ENCODE data around the gene MMP10.
"Not testable (repeated sequence)": the region's sequence is repeated elsewhere in the genome, so short reads cannot be mapped to it uniquely, and the experiment has no call there.

The MMP10 gene

DNA sequence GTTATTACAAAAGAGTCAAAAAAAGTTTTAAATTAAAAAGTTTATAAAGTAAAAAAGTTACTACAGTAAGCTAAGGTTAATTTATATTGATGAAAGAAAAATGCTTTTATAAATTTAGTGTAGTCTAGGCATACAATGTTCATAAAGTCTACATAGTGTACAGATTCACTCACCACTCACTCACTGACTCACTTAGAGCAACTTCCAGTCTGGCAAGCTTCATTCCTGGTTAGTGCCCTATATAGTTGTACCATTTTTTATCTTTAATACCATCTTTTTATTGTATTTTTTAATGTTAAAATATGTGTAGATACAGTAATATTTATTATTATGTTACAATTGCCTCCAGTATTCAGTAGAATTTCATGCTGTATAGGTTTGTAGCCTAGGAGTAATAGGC, 2.6 kb upstream of the MMP10 start:
- no peak for DNase-seq

GRCh38 chr11:102781676-102782075, 1.2 kb upstream of the MMP10 start:
- DNase-seq = no peak

- DNase-seq = no peak
These were observed 4.0 kb downstream of the MMP10 start for GRCh38 chr11:102776454-102776853.

DNA sequence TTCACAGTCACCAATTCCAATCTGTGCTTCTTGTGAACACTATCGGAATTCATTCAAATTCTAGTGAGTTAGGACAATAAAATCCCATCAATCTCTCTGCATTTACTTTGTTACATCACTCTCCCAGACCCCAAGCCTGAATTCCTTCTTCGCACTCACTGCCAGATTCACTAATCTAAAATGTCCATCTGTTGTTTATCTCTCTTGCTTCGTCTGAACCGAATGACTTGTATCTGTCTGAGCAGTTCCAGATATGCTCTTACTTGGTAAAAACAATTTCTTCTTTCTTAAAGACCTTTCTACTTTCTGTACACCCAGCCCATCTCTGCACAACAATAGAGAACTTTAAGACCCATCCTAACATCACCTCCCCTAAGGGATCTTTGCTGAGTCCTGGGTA, 7.0 kb downstream of the MMP10 start:
- no peak for DNase-seq

DNA sequence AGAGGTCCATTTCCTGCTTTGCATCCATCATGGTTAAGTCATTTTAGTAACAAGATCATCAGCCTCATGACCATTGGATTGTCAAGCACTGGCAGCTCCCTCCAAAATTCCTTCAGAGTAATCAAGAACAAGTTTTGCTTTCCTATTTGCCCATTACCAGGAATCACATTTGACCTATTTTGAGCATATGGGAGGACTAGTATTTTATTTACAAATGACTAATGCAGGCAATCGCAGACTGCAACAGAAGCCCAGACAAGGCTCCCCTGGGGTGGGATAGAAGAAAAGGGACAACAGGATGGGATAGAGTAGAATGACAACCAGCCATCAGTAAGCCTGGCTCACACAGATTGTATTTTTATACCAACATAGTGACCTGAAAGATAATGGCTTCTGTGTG, 9.1 kb downstream of the MMP10 start:
- DNase-seq = no peak

- no peak for DNase-seq
These were observed 10.2 kb downstream of the MMP10 start for GRCh38 chr11:102770191-102770590.

DNA sequence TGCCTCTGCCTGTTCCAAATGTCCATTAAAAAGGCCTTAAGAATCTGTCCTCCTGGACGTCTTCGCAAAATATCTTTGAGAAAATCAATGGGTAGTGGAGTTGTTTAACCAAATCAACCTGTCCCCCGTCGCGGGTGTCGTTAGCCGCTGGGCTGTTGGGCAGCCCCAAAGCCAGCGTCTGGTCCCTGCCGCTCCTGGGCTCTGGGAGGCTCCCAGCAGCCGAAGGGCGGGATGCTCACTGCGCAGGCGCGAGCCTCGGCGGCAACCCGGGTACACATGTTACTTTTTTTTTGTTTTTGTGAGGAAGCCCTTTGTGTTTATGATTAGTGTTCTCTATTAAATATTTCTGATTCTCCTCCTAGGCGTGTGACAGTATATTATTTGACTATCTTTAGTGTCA, 12.6 kb downstream of the MMP10 start:
- DNase-seq = no peak

DNA sequence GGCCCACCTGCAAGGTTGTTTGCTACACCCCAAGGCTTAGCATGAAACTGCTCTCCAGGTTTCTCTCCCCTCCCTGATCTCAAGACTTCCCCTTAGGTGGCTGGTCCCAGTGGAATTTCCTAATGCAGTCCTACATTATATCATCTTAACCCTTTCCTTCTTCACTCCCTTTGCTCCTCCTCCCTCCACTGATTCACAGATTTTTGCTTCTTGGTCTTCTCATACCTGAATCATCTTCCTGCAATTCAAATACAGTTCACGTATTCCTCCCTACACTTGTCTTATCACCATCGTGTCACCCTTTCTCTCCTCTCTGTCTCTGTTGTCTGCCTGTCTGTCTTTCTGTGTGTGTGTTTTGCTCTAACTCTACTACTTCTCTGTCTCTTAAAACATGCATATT, 17.0 kb downstream of the MMP10 start:
- DNase-seq = peak; percentile 62

- DNase-seq = peak; percentile 83
These were observed 18.1 kb downstream of the MMP10 start for GRCh38 chr11:102762361-102762767.

GRCh38 chr11:102761646-102762238, 18.7 kb downstream of the MMP10 start:
- DNase-seq = peak; percentile 92

DNA sequence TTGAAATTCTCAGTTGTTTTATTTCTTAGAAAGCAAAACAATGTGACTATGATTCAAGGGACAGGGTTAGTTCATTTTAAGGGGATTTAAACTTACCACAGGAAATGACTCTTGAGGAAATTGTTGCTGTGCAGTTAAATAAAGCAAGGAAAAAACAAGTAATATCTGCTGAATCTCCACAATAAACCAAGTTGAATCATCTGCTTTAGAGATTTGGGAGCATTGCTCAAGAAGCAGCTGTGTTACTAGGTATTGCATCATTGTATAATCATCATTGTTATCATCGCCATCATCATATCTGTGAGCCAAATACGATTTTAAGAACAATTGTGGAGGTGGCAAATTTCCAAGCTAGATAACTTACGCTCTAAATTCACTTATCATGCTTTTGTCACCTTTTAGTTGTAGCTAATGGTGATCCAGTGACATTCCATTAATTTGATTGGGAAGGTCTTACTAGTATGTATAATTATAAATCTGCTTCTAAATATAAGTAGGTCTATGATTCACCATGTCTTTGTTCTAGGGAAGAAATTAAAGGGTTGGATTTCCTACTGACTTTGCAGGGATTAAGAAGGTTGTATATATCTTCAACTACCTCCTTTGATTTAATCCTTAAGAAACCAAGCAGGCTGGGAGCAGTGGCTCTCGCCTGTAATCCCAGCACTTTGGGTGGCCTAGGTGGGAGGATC, 19.9 kb downstream of the MMP10 start:
- peak; percentile 97 for DNase-seq

GRCh38 chr11:102757823-102758549, 22.4 kb downstream of the MMP10 start:
- peak; percentile 63 for DNase-seq

DNA sequence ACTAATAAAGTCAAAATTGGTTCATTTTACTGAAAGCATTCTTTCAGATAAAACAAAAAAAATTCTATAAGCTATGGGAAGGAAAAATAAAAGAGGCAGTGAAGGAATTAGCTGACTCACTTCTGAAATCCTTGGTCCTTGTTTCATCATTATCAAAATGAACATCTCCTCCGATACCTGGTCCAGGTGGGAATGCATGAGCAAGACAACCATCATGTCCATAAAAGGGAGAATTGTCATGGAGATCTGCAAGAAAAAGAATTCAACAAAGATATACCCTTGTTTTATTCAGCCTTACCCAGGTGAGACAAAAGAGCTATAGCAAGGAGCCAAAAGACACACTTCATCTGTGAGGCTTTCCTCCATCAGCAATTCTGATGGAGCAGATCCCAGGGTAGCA, 27.2 kb downstream of the MMP10 start:
- DNase-seq = no peak

DNA sequence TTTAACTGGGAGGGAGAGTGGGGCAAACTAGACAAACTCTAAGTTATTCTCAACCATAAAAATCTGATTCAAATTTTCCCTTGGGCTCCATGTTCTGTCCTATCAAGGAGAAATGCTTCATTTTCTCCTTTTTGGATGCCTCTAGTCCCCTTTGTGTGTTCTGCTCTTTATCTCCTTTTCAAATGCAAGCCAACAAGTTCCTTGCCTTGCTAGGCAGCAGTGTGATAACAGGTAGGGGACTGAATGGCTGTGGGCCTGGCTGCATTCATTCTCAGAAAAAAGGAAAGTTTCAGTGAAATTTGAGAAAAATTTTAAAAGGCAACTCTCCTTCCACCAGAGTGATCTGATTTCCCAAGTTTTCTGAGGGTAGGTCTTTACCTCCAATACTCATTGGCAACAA, 28.8 kb downstream of the MMP10 start:
- DNase-seq = no peak

- DNase-seq = no peak
These were observed 31.2 kb downstream of the MMP10 start for GRCh38 chr11:102749101-102749722.

GRCh38 chr11:102746746-102747578, 33.5 kb downstream of the MMP10 start:
- DNase-seq = not testable (repeated sequence)

DNA sequence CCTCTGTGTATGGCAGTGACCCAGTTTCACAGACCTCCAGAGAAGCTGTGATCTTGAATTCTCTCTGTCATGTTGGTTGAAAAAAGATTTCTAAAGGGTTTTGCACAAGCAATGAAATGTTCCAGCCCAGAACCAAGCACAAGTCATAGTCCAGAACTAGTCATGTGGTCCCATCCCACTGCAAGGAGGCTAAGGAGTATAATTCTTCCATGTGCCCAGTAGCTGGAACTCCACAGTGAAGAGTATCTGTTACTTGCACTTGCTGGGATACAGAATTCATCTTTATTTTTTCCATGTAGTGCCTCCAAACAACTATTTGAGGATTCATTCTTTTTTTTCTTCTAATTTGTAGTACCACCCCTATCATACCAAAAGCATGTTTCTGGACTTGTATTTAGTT, 45.8 kb downstream of the MMP10 start:
- DNase-seq = no peak

GRCh38 chr11:102733232-102733875, 47.1 kb downstream of the MMP10 start:
- DNase-seq = peak; percentile 59

- DNase-seq = not testable (repeated sequence)
These were observed 49.5 kb downstream of the MMP10 start for GRCh38 chr11:102730944-102731343.

DNA sequence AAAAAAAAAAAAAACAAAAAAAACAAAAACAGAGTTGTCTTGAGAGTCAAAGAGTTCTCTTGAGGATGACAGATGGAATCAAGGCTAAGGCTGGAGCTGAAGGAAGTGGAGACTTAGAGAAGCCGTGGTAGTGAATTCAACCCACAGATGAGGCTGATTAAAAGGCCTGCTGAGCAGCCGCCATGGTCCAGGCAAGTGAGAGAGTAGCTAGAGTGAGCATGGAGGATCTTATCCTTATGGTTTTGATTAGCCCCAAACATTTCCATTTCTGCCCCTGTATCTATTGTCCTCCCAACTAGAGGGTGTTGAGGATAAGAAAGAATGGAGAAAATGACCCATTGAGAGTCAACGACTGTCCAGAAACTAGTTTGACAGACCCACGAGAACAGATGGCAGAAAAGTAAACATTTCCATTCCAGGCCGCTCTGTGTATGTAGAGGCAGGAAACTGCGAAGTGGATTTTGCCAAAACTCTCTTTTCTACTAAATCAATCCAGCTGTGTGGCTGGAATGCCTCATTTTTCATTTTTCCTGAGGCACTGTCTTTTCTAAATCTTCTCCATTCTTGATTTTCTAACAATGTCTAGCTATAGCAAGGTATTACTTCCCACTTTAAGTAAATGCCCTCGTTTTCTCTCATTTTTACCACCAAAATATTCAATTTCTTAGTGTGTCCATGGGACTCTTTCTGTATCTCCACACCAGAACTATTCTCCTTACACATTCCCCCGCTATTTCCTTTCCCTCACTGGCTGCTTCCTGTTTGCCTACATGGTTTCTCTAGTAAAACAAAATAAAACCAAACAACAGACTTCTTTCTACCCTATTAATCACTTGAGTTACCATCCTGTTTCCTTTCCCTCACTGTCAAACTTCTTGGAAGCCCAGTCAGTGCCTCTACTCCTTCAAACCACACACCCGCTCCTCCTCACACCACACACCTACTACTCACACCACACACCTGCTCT, 50.3 kb downstream of the MMP10 start:
- DNase-seq = peak; percentile 52

GRCh38 chr11:102727890-102728289, 52.5 kb downstream of the MMP10 start:
- peak; percentile 89 for DNase-seq

Data from fibroblast of skin of right biceps (primary cell).